Activated naive CD4-positive, alpha-beta T cell treated with anti-CD3 and anti-CD28 coated beads, Interleukin-2, amount 50 U/mL, for 24 hours (primary cell): Measurements from ENCODE around the gene RIC8B.

Experiments used
- H3K27ac Mint-ChIP-seq: one replicate; pipeline ENCODE4 v1.8.0; 2021; ENCODE audit warnings: mild to moderate bottlenecking, mixed read lengths
- H3K27me3 Mint-ChIP-seq: one replicate; pipeline ENCODE4 v1.8.0; 2021; ENCODE audit warnings: mixed read lengths
- H3K36me3 Mint-ChIP-seq: one replicate; pipeline ENCODE4 v1.8.0; 2021; ENCODE audit warnings: mixed read lengths
- H3K4me1 Mint-ChIP-seq: one replicate; pipeline ENCODE4 v1.8.0; 2021; ENCODE audit warnings: mixed read lengths
- H3K4me3 Mint-ChIP-seq: one replicate; pipeline ENCODE4 v1.8.0; 2021; ENCODE audit warnings: mild to moderate bottlenecking, mixed read lengths
- H3K9me3 Mint-ChIP-seq: one replicate; pipeline ENCODE4 v1.8.0; 2021; ENCODE audit warnings: mixed read lengths

Gene RIC8B

GRCh38 chr12:106892075-106892474 is 117.6 kb downstream of the RIC8B start:
- Mint-ChIP-seq H3K4me1 (peaks cover 9% of the 10 kb centered on the region), H3K36me3 (peaks cover 1% of the 10 kb centered on the region), H3K9me3 (peaks cover 3% of the 10 kb centered on the region), H3K27ac (no peak overlapping the region), H3K27me3 (no peaks in the 10 kb centered on the region), H3K4me3 (no peak overlapping the region)

GRCh38 chr12:106893451-106893850 is 119.0 kb downstream of the RIC8B start:
- H3K4me1 Mint-ChIP-seq: peaks cover 9% of the 10 kb centered on the region
- H3K4me3 Mint-ChIP-seq: no peak overlapping the region
- no peaks in the 10 kb centered on the region for H3K36me3 Mint-ChIP-seq
- peaks cover 3% of the 10 kb centered on the region for H3K9me3 Mint-ChIP-seq
- H3K27ac Mint-ChIP-seq: no peak overlapping the region
- H3K27me3 Mint-ChIP-seq: no peaks in the 10 kb centered on the region

DNA sequence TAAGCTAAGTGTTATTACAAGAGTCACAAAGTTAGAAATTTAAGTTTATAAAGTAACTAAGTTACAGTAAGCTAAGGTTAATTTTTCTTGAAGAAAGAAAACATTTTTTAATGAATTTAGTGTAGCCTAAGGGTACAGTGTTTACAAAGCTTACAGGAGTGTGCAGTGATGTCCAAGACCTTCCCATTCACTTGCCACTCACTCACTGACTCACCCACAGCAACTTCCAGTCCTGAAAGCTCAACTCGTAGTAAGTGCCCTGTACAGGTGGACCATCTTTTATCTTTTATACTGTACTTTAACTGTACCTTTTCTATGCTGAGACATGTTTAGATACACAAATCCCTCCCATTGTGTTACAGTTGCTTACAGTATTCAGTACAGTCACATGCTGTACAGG is 120.3 kb downstream of the RIC8B start:
- peaks cover 3% of the 10 kb centered on the region for H3K9me3 Mint-ChIP-seq
- H3K36me3 Mint-ChIP-seq: no peaks in the 10 kb centered on the region
- H3K4me1 Mint-ChIP-seq: peaks cover 9% of the 10 kb centered on the region
- no peak overlapping the region for H3K27ac Mint-ChIP-seq
- H3K27me3 Mint-ChIP-seq: peaks cover 1% of the 10 kb centered on the region
- H3K4me3 Mint-ChIP-seq: no peak overlapping the region

DNA sequence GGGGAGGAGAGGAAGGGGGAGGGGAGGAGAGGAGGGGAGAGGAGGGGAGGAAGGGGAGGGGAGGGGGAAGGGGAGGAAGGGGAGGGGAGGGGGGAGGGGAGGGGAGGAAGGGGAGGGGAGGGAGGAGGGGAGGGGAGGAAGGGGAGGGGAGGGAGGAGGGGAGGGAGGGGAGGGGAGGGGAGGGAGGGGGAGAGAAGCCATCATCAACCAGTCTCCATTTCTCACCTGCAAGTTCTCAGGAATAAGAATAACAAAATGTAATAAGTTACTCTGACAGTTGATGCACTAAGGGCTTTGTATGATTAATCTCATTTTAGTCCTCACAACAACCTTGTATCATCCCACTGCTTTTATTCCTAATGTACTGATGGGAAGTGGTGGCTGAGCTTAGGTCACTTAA is 122.1 kb downstream of the RIC8B start:
- no peak overlapping the region for H3K27ac Mint-ChIP-seq

GRCh38 chr12:106897082-106897481 is 122.6 kb downstream of the RIC8B start:
- Mint-ChIP-seq H3K27ac (no peak overlapping the region), H3K9me3 (peaks cover 3% of the 10 kb centered on the region), H3K4me3 (no peak overlapping the region), H3K36me3 (no peaks in the 10 kb centered on the region), H3K4me1 (peaks cover 9% of the 10 kb centered on the region), H3K27me3 (peaks cover 1% of the 10 kb centered on the region)

More for the DNA sequence above, 122.1 kb downstream of the RIC8B start:
- Mint-ChIP-seq H3K36me3 (no peaks in the 10 kb centered on the region), H3K4me1 (peaks cover 9% of the 10 kb centered on the region), H3K4me3 (no peak overlapping the region), H3K27me3 (peaks cover 1% of the 10 kb centered on the region), H3K9me3 (peaks cover 3% of the 10 kb centered on the region)

DNA sequence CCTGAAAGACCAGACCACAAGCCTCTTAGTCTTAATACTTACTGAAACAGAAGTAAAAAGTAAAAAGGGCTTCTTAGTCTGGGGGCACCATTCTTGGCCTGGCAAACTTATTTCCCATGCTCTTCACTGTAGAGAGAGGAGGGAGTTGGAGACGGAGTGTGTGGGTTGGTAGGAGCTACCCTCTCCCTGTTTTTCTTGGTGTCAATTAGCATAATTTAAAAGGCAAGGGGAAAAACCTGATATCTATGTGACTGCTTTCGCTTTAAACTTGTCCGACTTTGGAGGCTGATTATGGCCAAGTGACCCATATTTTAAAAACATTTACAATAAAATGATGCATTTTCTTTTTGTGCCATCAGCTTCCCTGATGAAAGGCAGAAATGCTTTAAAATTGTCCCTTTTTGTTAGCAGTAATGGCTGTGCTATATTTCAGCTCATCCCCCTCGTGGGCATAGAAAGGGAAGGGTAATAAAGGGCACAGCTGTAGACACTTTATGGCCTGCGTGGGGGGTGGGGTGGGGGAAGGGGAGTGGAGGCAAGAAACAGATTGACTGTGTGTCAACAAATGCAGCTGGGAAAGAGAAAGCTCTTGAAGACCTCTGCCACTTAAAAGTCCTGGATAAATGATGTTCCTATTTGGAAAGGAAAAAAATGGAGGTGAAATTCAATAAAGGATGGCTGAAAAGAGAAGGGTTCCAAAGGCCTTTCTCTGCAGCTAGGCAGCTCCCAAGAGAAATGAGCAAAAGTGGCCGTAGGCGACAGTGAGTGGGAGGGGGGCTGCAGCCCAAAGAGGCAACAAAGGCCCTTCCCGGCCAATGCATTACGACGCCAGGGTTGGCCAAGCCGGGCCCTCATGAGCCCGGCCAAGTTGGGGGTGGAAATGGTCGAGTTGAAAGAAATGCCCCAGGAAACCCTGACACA is 123.8 kb downstream of the RIC8B start:
- peaks cover 3% of the 10 kb centered on the region for H3K9me3 Mint-ChIP-seq
- peaks cover 14% of the 10 kb centered on the region for H3K4me1 Mint-ChIP-seq
- H3K27ac Mint-ChIP-seq: no peak overlapping the region
- no peak overlapping the region for H3K4me3 Mint-ChIP-seq
- peaks cover 9% of the 10 kb centered on the region for H3K27me3 Mint-ChIP-seq
- no peaks in the 10 kb centered on the region for H3K36me3 Mint-ChIP-seq

DNA sequence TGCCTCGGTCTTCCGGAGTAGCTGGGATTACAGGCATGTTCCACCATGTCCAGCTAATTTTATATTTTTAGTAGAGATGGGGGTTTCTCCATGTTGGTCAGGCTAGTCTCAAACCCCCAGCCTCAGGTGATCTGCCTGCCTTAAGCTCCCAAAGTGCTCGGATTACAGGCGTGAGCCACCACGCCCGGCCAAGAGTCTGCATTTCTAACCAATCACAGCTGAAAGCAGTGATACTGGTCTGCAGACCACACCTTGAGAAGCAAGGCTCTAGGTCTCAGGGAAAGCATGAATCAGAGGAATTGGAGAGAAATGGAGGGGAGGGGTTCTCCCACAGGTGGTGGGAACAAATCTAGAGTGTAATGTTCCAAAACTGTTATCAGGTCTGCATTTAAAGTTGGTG is 126.1 kb downstream of the RIC8B start:
- H3K9me3 Mint-ChIP-seq: peaks cover 3% of the 10 kb centered on the region
- no peak overlapping the region for H3K27ac Mint-ChIP-seq
- H3K36me3 Mint-ChIP-seq: no peaks in the 10 kb centered on the region
- no peak overlapping the region for H3K4me3 Mint-ChIP-seq
- H3K4me1 Mint-ChIP-seq: peaks cover 15% of the 10 kb centered on the region
- peaks cover 9% of the 10 kb centered on the region for H3K27me3 Mint-ChIP-seq

DNA sequence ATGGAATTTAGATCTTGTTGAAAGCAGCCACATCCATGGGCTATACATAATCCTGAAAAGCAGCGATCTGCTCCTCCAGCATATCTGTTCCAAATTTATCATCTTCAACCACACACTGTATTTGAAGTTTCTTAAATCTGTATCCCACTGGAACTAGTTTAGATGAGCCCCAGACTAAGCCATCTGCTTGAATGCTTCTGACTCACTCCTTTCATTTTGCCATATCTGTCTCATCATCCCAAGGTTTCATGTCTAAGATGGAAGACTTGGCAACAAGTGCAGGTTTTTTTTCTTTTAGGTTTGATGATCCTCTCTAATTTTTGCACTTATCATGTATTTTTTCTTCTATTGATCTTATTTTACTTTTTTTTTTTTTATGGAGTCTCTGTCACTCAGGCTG is 126.8 kb downstream of the RIC8B start:
- no peaks in the 10 kb centered on the region for H3K36me3 Mint-ChIP-seq
- no peaks in the 10 kb centered on the region for H3K9me3 Mint-ChIP-seq
- H3K27me3 Mint-ChIP-seq: peaks cover 9% of the 10 kb centered on the region
- no peak overlapping the region for H3K27ac Mint-ChIP-seq
- H3K4me1 Mint-ChIP-seq: peaks cover 7% of the 10 kb centered on the region
- no peak overlapping the region for H3K4me3 Mint-ChIP-seq

DNA sequence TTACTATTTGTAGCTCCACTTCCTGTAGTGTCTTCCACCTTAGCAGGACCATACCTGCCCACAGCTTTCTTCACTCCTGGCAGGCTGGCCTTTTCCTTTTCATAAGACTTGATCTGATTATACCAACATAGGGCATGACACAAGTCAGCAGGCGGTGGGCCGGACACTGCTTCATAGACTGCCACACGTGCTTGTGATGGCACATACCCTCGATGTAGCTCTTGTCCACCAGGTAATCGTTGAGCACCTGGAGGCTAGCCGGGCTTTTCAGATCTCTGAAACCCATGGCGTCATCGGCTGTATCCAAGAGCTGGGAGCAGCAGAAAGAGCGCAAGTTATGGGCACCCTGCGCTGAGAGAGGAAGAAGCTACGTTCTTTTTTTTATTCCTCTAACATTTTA is 127.6 kb downstream of the RIC8B start:
- Mint-ChIP-seq H3K4me3 (no peak overlapping the region), H3K27me3 (peaks cover 11% of the 10 kb centered on the region), H3K27ac (no peak overlapping the region), H3K4me1 (peaks cover 7% of the 10 kb centered on the region), H3K9me3 (no peaks in the 10 kb centered on the region), H3K36me3 (no peaks in the 10 kb centered on the region)

GRCh38 chr12:106903241-106903945 is 128.9 kb downstream of the RIC8B start:
- Mint-ChIP-seq H3K9me3 (no peaks in the 10 kb centered on the region), H3K36me3 (no peaks in the 10 kb centered on the region), H3K27ac (no peak overlapping the region), H3K4me3 (peak overlapping the region; percentile 60), H3K4me1 (peaks cover 7% of the 10 kb centered on the region), H3K27me3 (peaks cover 17% of the 10 kb centered on the region)

- Mint-ChIP-seq H3K36me3 (no peaks in the 10 kb centered on the region), H3K4me1 (peaks cover 13% of the 10 kb centered on the region), H3K27ac (no peak overlapping the region), H3K4me3 (no peak overlapping the region), H3K27me3 (peaks cover 16% of the 10 kb centered on the region), H3K9me3 (no peaks in the 10 kb centered on the region)
Observed at GRCh38 chr12:106906715-106907114, 132.2 kb downstream of the RIC8B start.

- no peak overlapping the region for H3K27ac Mint-ChIP-seq
- H3K27me3 Mint-ChIP-seq: peaks cover 15% of the 10 kb centered on the region
- peaks cover 13% of the 10 kb centered on the region for H3K4me1 Mint-ChIP-seq
- no peaks in the 10 kb centered on the region for H3K9me3 Mint-ChIP-seq
- no peak overlapping the region for H3K4me3 Mint-ChIP-seq
- H3K36me3 Mint-ChIP-seq: no peaks in the 10 kb centered on the region
Observed at GRCh38 chr12:106907411-106907810, 132.9 kb downstream of the RIC8B start.

DNA sequence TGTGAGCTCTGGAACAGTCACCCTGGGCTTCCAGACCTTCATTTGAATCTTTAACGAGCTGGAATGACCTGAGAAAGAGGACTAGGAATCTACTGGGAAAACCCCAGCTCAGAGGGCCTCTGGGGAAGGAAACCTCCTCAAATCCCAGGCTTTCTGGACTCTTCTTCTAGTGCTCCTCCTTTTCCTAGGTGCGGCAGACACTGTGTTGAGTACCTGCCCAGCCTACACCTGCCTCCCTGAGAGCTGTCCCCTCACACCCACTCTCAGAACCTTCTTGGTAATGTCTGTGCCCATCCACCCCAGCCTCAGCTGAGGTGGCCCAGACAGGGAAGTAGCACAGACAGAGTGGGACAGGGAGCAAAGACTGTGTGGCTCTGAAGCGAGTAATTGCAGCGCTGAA is 133.4 kb downstream of the RIC8B start:
- Mint-ChIP-seq H3K9me3 (no peaks in the 10 kb centered on the region), H3K4me3 (no peak overlapping the region), H3K36me3 (no peaks in the 10 kb centered on the region), H3K27ac (no peak overlapping the region), H3K27me3 (peaks cover 11% of the 10 kb centered on the region), H3K4me1 (peaks cover 11% of the 10 kb centered on the region)

GRCh38 chr12:106908561-106908960 is 134.1 kb downstream of the RIC8B start:
- H3K4me1 Mint-ChIP-seq: peaks cover 6% of the 10 kb centered on the region
- no peaks in the 10 kb centered on the region for H3K36me3 Mint-ChIP-seq
- no peaks in the 10 kb centered on the region for H3K9me3 Mint-ChIP-seq
- H3K4me3 Mint-ChIP-seq: no peak overlapping the region
- H3K27me3 Mint-ChIP-seq: peaks cover 8% of the 10 kb centered on the region
- H3K27ac Mint-ChIP-seq: no peak overlapping the region

DNA sequence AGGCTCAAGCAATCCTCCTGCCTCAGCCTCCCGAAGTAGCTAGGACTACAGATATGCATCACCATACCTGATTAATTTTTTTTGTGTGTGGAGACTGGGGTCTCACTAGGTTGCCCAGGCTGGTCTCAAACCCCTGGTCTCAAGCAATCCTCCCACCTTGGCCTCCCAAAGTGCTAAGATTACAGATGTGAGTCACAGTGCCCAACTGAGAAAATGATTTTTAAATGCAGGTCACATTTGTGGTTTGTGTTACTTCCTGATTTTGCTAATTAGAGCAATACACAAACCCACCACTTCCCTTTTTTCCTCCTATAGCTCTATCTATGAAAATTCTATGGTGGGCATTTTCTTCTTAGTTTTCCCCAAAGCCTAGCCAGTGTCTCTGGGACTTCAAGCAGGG is 135.7 kb downstream of the RIC8B start:
- H3K27me3 Mint-ChIP-seq: peaks cover 8% of the 10 kb centered on the region
- no peaks in the 10 kb centered on the region for H3K9me3 Mint-ChIP-seq
- no peak overlapping the region for H3K4me3 Mint-ChIP-seq
- H3K4me1 Mint-ChIP-seq: peaks cover 12% of the 10 kb centered on the region
- no peaks in the 10 kb centered on the region for H3K36me3 Mint-ChIP-seq
- no peak overlapping the region for H3K27ac Mint-ChIP-seq

DNA sequence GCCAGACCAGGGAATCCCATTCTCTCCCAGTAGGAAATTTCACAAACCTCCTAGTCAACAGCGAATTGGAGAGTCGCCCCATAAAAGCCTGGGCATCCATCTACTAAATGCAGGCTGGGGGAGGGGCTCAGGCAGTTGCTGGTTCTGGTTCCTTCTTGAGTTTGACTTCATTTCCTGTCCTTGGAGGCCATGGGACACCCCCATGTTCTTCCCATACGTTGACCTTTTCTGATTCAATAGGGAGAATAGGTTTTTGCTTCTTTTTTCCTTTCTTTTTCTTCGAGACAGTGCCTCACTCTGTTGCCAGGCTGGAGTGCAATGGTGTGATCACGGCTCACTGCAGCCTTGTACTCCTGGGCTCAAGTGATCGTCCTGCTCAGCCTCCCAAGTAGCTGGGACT is 137.1 kb downstream of the RIC8B start:
- H3K9me3 Mint-ChIP-seq: no peaks in the 10 kb centered on the region
- H3K27me3 Mint-ChIP-seq: peaks cover 8% of the 10 kb centered on the region
- H3K4me3 Mint-ChIP-seq: no peak overlapping the region
- peaks cover 20% of the 10 kb centered on the region for H3K4me1 Mint-ChIP-seq
- H3K27ac Mint-ChIP-seq: no peak overlapping the region
- H3K36me3 Mint-ChIP-seq: no peaks in the 10 kb centered on the region
